Astrocyte (in vitro differentiated cells and primary cell): ENCODE data around the gene TRAK1. TPM values are rescaled to one million over a fixed set of nuclear protein-coding genes. Genes with fewer than 3 reads are reported as not detected.

Experiments used
- DNase-seq: peaks from one replicate; pipeline ENCODE4 v3.0.0-alpha.2; 2010; ENCODE audit warnings: low read depth
- FAIRE-seq: peaks from 2 replicates; lab custom pipeline; 2011; peaks lifted over from hg19 to GRCh38; lab: Jason Lieb, UNC
- H2AFZ ChIP-seq: 2 replicates; pipeline ENCODE4 v1.6.0; 2012; ENCODE audit warnings: low read depth, low read length, inconsistent platforms
- H3K27ac ChIP-seq: 2 replicates; pipeline ENCODE4 v1.5.1; 2011; ENCODE audit warnings: low read depth, low read length, inconsistent platforms
- H3K27me3 ChIP-seq: 2 replicates; pipeline ENCODE4 v1.6.0; 2011; ENCODE audit warnings: low read length, inconsistent platforms; ENCODE audit not compliant: insufficient read depth
- H3K36me3 ChIP-seq: 2 replicates; pipeline ENCODE4 v1.5.1; 2011; ENCODE audit warnings: low read length, inconsistent platforms; ENCODE audit not compliant: insufficient read depth
- H3K4me1 ChIP-seq: 2 replicates; pipeline ENCODE4 v1.5.1; 2011; ENCODE audit warnings: low read length, inconsistent platforms; ENCODE audit not compliant: insufficient read depth
- H3K4me2 ChIP-seq: 2 replicates; pipeline ENCODE4 v1.6.0; 2012; ENCODE audit warnings: low read length, inconsistent platforms
- H3K4me3 ChIP-seq: 2 replicates; pipeline ENCODE4 v1.5.1; 2011; ENCODE audit warnings: low read depth, mild to moderate bottlenecking, low read length, inconsistent platforms; ENCODE audit not compliant: insufficient read depth
- H3K79me2 ChIP-seq: 2 replicates; pipeline ENCODE4 v1.6.0; 2012; ENCODE audit warnings: mild to moderate bottlenecking, low read length, inconsistent platforms; ENCODE audit not compliant: insufficient read depth
- H3K9ac ChIP-seq: 2 replicates; pipeline ENCODE4 v1.6.0; 2012; ENCODE audit warnings: mild to moderate bottlenecking, low read length, inconsistent platforms
- H3K9me3 ChIP-seq: 2 replicates; pipeline ENCODE4 v1.5.1; 2012; ENCODE audit warnings: low read depth, mild to moderate bottlenecking, low read length, inconsistent platforms; ENCODE audit not compliant: insufficient read depth
- H4K20me1 ChIP-seq: 2 replicates; pipeline ENCODE4 v1.6.0; 2012; ENCODE audit warnings: low read length, inconsistent platforms; ENCODE audit not compliant: insufficient read depth
- H3K27ac Mint-ChIP-seq: one replicate; pipeline ENCODE4 v1.8.0; 2021; ENCODE audit warnings: mild to moderate bottlenecking, mixed read lengths; ENCODE audit not compliant: unreplicated experiment
- H3K27me3 Mint-ChIP-seq: one replicate; pipeline ENCODE4 v1.8.0; 2021; ENCODE audit warnings: low read depth, mixed read lengths; ENCODE audit not compliant: unreplicated experiment
- H3K36me3 Mint-ChIP-seq: one replicate; pipeline ENCODE4 v1.8.0; 2021; ENCODE audit warnings: low read depth, mixed read lengths; ENCODE audit not compliant: unreplicated experiment
- H3K4me1 Mint-ChIP-seq: one replicate; pipeline ENCODE4 v1.8.0; 2021; ENCODE audit warnings: low read depth, mixed read lengths; ENCODE audit not compliant: unreplicated experiment
- H3K4me3 Mint-ChIP-seq: one replicate; pipeline ENCODE4 v1.8.0; 2021; ENCODE audit warnings: mild to moderate bottlenecking, moderate library complexity, mixed read lengths; ENCODE audit not compliant: unreplicated experiment
- H3K9me3 Mint-ChIP-seq: one replicate; pipeline ENCODE4 v1.8.0; 2021; ENCODE audit warnings: mild to moderate bottlenecking, mixed read lengths; ENCODE audit not compliant: unreplicated experiment
- CTCF ChIP-seq: IDR thresholded peaks from 2 replicates; pipeline ENCODE4 v1.5.1; 2011; ENCODE audit warnings: low read depth, mild to moderate bottlenecking, inconsistent platforms, low read length, moderate library complexity; ENCODE audit not compliant: insufficient read depth
- EZH2 ChIP-seq: IDR thresholded peaks from 2 replicates; pipeline ENCODE4 v1.6.1; 2012; ENCODE audit warnings: mild to moderate bottlenecking, low read length, inconsistent platforms; ENCODE audit not compliant: insufficient read depth
- total RNA-seq: library from RNA; stranded (reverse); gene quantifications from 2 replicates; pipeline ENCODE4 v1.2.1, GENCODE V29; 2021

TRAK1 gene
- total RNA-seq, 1 donor from 2014 or later = 56.2 TPM

- no peak for FAIRE-seq
- H3K79me2 ChIP-seq = peaks cover 20% of the 10 kb centered on the region
- H3K9ac ChIP-seq = no peak overlapping the region
Measured at GRCh38 chr3:42161050-42161935, 70.1 kb downstream of the TRAK1 start.

GRCh38 chr3:42162462-42162861 is 71.3 kb downstream of the TRAK1 start:
- Histone ChIP-seq H4K20me1 (peaks cover 71% of the 10 kb centered on the region), H3K27ac (no peak overlapping the region), H3K4me1 (peaks cover 24% of the 10 kb centered on the region), H3K36me3 (no peaks in the 10 kb centered on the region), H2AFZ (no peak overlapping the region), H3K4me3 (no peak overlapping the region), H3K4me2 (no peak overlapping the region), H3K9me3 (no peaks in the 10 kb centered on the region), H3K9ac (no peak overlapping the region), H3K79me2 (peaks cover 22% of the 10 kb centered on the region), H3K27me3 (no peaks in the 10 kb centered on the region)
- H3K36me3 Mint-ChIP-seq = no peaks in the 10 kb centered on the region
- H3K27me3 Mint-ChIP-seq = no peaks in the 10 kb centered on the region
- peaks cover 45% of the 10 kb centered on the region for H3K4me1 Mint-ChIP-seq
- H3K4me3 Mint-ChIP-seq = no peak overlapping the region
- DNase-seq (no peak), FAIRE-seq (no peak)
- H3K9me3 Mint-ChIP-seq = no peaks in the 10 kb centered on the region
- TF ChIP-seq CTCF = no peak
- TF ChIP-seq EZH2 = no peak
- H3K27ac Mint-ChIP-seq = no peak overlapping the region

More at GRCh38 chr3:42161050-42161935, 70.1 kb downstream of the TRAK1 start:
- Histone ChIP-seq H3K9me3 (no peaks in the 10 kb centered on the region), H3K27ac (no peak overlapping the region), H3K4me2 (peak overlapping the region; percentile 56), H4K20me1 (peaks cover 65% of the 10 kb centered on the region), H3K36me3 (no peaks in the 10 kb centered on the region), H3K4me3 (no peak overlapping the region), H3K4me1 (peaks cover 24% of the 10 kb centered on the region), H3K27me3 (no peaks in the 10 kb centered on the region), H2AFZ (no peak overlapping the region)
- peak overlapping the region; percentile 69 for H3K4me3 Mint-ChIP-seq
- DNase-seq = peak; percentile 34
- H3K36me3 Mint-ChIP-seq = no peaks in the 10 kb centered on the region
- no peaks in the 10 kb centered on the region for H3K9me3 Mint-ChIP-seq
- H3K4me1 Mint-ChIP-seq = peaks cover 45% of the 10 kb centered on the region
- no peaks in the 10 kb centered on the region for H3K27me3 Mint-ChIP-seq
- H3K27ac Mint-ChIP-seq = peak overlapping the region; percentile 77
- TF ChIP-seq EZH2 = no peak
- TF ChIP-seq CTCF = no peak
